Ishikawa (cell line): ENCODE data around the gene KRTAP3-3.

Experiments used
- CEBPB ChIP-seq: IDR thresholded peaks from 2 replicates; pipeline ENCODE4 v1.6.1; 2012
- CREB1 ChIP-seq: IDR thresholded peaks from 2 replicates; pipeline ENCODE4 v1.6.1; 2012; ENCODE audit warnings: low read depth
- EGR1 ChIP-seq: IDR thresholded peaks from 2 replicates; pipeline ENCODE4 v1.6.1; 2012
- EP300 ChIP-seq: IDR thresholded peaks from 2 replicates; pipeline ENCODE4 v1.6.1; 2012; ENCODE audit warnings: borderline replicate concordance
- FOXM1 ChIP-seq: IDR thresholded peaks from 2 replicates; pipeline ENCODE4 v1.6.1; 2012; ENCODE audit warnings: low read depth, borderline replicate concordance
- MAX ChIP-seq: IDR thresholded peaks from 2 replicates; pipeline ENCODE4 v1.6.1; 2012
- NFIC ChIP-seq: IDR thresholded peaks from 2 replicates; pipeline ENCODE4 v1.6.1; 2012
- RAD21 ChIP-seq: IDR thresholded peaks from 2 replicates; pipeline ENCODE4 v1.6.1; 2012; ENCODE audit warnings: low read depth
- REST ChIP-seq: IDR thresholded peaks from 2 replicates; pipeline ENCODE4 v1.6.1; 2012; ENCODE audit warnings: low read depth, mild to moderate bottlenecking
- TAF1 ChIP-seq: IDR thresholded peaks from 2 replicates; pipeline ENCODE4 v1.6.1; 2012; ENCODE audit warnings: low read depth, mild to moderate bottlenecking
- TCF12 ChIP-seq: IDR thresholded peaks from 2 replicates; pipeline ENCODE4 v1.6.1; 2012; ENCODE audit warnings: low read depth
- TEAD4 ChIP-seq: IDR thresholded peaks from 2 replicates; pipeline ENCODE4 v1.6.1; 2012
- USF1 ChIP-seq: IDR thresholded peaks from 2 replicates; pipeline ENCODE4 v1.6.1; 2012
- YY1 ChIP-seq: IDR thresholded peaks from 2 replicates; pipeline ENCODE4 v1.6.1; 2012; ENCODE audit warnings: low read depth
- ZBTB7A ChIP-seq: IDR thresholded peaks from 2 replicates; pipeline ENCODE4 v1.6.1; 2012; ENCODE audit warnings: low read depth

Gene KRTAP3-3

GRCh38 chr17:40951011-40951622, 42.8 kb downstream of the KRTAP3-3 start:
- no peak for TF ChIP-seq TEAD4
- TF ChIP-seq TAF1: no peak
- no peak for TF ChIP-seq TCF12
- no peak for TF ChIP-seq CEBPB
- TF ChIP-seq USF1: no peak
- TF ChIP-seq EGR1: no peak
- TF ChIP-seq EP300: no peak
- no peak for TF ChIP-seq CREB1
- TF ChIP-seq YY1: no peak
- no peak for TF ChIP-seq NFIC
- TF ChIP-seq FOXM1: no peak
- no peak for TF ChIP-seq MAX

- no peak for TF ChIP-seq EP300
Measured at GRCh38 chr17:40950176-40950575, 43.8 kb downstream of the KRTAP3-3 start.

GRCh38 chr17:40949418-40949817, 44.5 kb downstream of the KRTAP3-3 start:
- TF ChIP-seq REST (no peak), YY1 (no peak), TCF12 (no peak), EP300 (no peak), NFIC (no peak), CREB1 (no peak), TEAD4 (no peak), MAX (no peak), ZBTB7A (no peak)

- TF ChIP-seq CREB1 (no peak), REST (no peak), MAX (no peak), EGR1 (no peak), USF1 (no peak), FOXM1 (no peak), TCF12 (no peak), NFIC (no peak), CEBPB (no peak), EP300 (no peak), TAF1 (no peak), ZBTB7A (no peak), TEAD4 (no peak), RAD21 (no peak), YY1 (no peak)
Measured at GRCh38 chr17:40947929-40948328, 46.0 kb downstream of the KRTAP3-3 start.

- TF ChIP-seq TAF1: no peak
- no peak for TF ChIP-seq CREB1
- no peak for TF ChIP-seq REST
- no peak for TF ChIP-seq TCF12
Measured at GRCh38 chr17:40945414-40945813, 48.5 kb downstream of the KRTAP3-3 start.
